H1 (cell line): ENCODE results near the gene MMAB. TPM values are rescaled to one million over a fixed set of nuclear protein-coding genes. Genes with fewer than 3 reads are reported as not detected.

Experiments
- CTCF ChIA-PET: fragments of 300-600 bp; sonication (Branson Sonifier 250); formaldehyde crosslinking; loops from one replicate; lab custom pipeline; 2021; ENCODE audit not compliant: partially characterized antibody; lab: Charles Lee
- POLR2A ChIA-PET: fragments of 300-600 bp; sonication (Branson Sonifier 250); formaldehyde crosslinking; loops from one replicate; lab custom pipeline; 2021; ENCODE audit warnings: inconsistent platforms; ENCODE audit not compliant: partially characterized antibody; lab: Charles Lee
- DNase-seq, 2 experiments: peaks; one replicate each; pipeline versions ENCODE4 v3.0.0 to v3.0.0-alpha.2; 2010 to 2022; ENCODE audit warnings: low spot score in 2 of 2, low read depth in 1 of 2, mixed read lengths in 1 of 2
- FAIRE-seq: peaks from 2 replicates; lab custom pipeline; 2011; peaks lifted over from hg19 to GRCh38; lab: Jason Lieb, UNC
- H2AFZ ChIP-seq: 2 replicates; pipeline ENCODE4 v1.8.1; 2012; ENCODE audit warnings: low read length, inconsistent platforms
- H2AK5ac ChIP-seq: 2 replicates; pipeline ENCODE4 v1.6.1; 2013; ENCODE audit warnings: low read depth, low read length
- H2BK120ac ChIP-seq: replicated peaks from 2 replicates; pipeline ENCODE3; 2013; ENCODE audit warnings: low read depth, low read length, inconsistent platforms
- H2BK12ac ChIP-seq: 2 replicates; pipeline ENCODE4 v1.6.1; 2013; ENCODE audit warnings: low read depth, low read length
- H2BK15ac ChIP-seq: 2 replicates; pipeline ENCODE4 v1.6.1; 2013; ENCODE audit warnings: low read length
- H2BK20ac ChIP-seq: 2 replicates; pipeline ENCODE4 v1.6.1; 2013; ENCODE audit warnings: low read length
- H2BK5ac ChIP-seq: 2 replicates; pipeline ENCODE4 v1.6.1; 2013; ENCODE audit warnings: low read depth, low read length
- H3K14ac ChIP-seq: 2 replicates; pipeline ENCODE4 v1.6.1; 2013; ENCODE audit warnings: inconsistent platforms; ENCODE audit not compliant: insufficient read length
- H3K18ac ChIP-seq: 2 replicates; pipeline ENCODE4 v1.6.1; 2013; ENCODE audit warnings: low read length; ENCODE audit errors: extremely low read depth
- H3K23ac ChIP-seq: 2 replicates; pipeline ENCODE4 v1.6.1; 2013; ENCODE audit warnings: inconsistent platforms; ENCODE audit not compliant: insufficient read length
- H3K23me2 ChIP-seq: 2 replicates; pipeline ENCODE4 v1.6.1; 2013; ENCODE audit warnings: low read depth, low read length
- H3K27ac ChIP-seq: 2 replicates; pipeline ENCODE4 v1.6.1; 2011; ENCODE audit warnings: low read depth, low read length, inconsistent platforms
- H3K27me3 ChIP-seq, 4 experiments: replicated peaks in 1 of 4; 1 replicate in 1 of 4; 2 replicates in 3 of 4; pipeline versions ENCODE4 v1.6.1 to v1.8.1; 2011 to 2013; ENCODE audit warnings: low read length in 3 of 4, mild to moderate bottlenecking in 3 of 4, inconsistent platforms in 2 of 4, mixed read lengths in 2 of 4, moderate library complexity in 1 of 4; ENCODE audit not compliant: control insufficient read depth in 3 of 4, insufficient read depth in 3 of 4; ENCODE audit errors: extremely low read depth in 1 of 4
- H3K36me3 ChIP-seq, 4 experiments: 2 replicates each; pipeline versions ENCODE4 v1.6.1 to v1.8.1; 2011 to 2013; ENCODE audit warnings: mild to moderate bottlenecking in 4 of 4, low read length in 3 of 4, moderate library complexity in 2 of 4, control low read depth in 1 of 4, inconsistent platforms in 1 of 4; ENCODE audit not compliant: insufficient read depth in 4 of 4, control insufficient read depth in 2 of 4
- H3K4ac ChIP-seq: replicated peaks from 2 replicates; pipeline ENCODE3; 2013; ENCODE audit warnings: low read length, low read depth, mixed read lengths, inconsistent platforms; ENCODE audit not compliant: insufficient read length
- H3K4me1 ChIP-seq, 4 experiments: replicated peaks in 1 of 4; 1 replicate in 1 of 4; 2 replicates in 3 of 4; pipeline versions ENCODE4 v1.6.1 to v1.8.1; 2011 to 2013; ENCODE audit warnings: low read length in 3 of 4, inconsistent platforms in 2 of 4, mixed read lengths in 1 of 4; ENCODE audit not compliant: insufficient read depth in 4 of 4, control insufficient read depth in 3 of 4
- H3K4me2 ChIP-seq, 2 experiments: 2 replicates each; pipeline versions ENCODE4 v1.6.1 to v1.8.1; 2011 to 2013; ENCODE audit warnings: low read depth in 2 of 2, low read length in 2 of 2, control low read depth in 1 of 2, inconsistent platforms in 1 of 2, mild to moderate bottlenecking in 1 of 2; ENCODE audit not compliant: insufficient read depth in 1 of 2
- H3K4me3 ChIP-seq, 4 experiments: fragments of 200-600, 300-600 bp in 1 of 4; sonication (generic), shearing (Covaris generic), sonication (Bioruptor Twin) in 1 of 4; 2 replicates each; pipeline versions ENCODE4 v1.5.1 to v1.8.1; 2011 to 2016; ENCODE audit warnings: low read length in 4 of 4, low read depth in 3 of 4, control low read depth in 2 of 4, inconsistent platforms in 2 of 4, mild to moderate bottlenecking in 2 of 4, mixed read lengths in 1 of 4, moderate library complexity in 1 of 4; ENCODE audit not compliant: insufficient read depth in 2 of 4; ENCODE audit errors: extremely low read depth in 1 of 4
- H3K56ac ChIP-seq: replicated peaks from 2 replicates; pipeline ENCODE3; 2013; ENCODE audit warnings: low read depth, mild to moderate bottlenecking, mixed read lengths, low read length, inconsistent platforms; ENCODE audit not compliant: insufficient read length
- H3K79me1 ChIP-seq: 2 replicates; pipeline ENCODE4 v1.6.1; 2013; ENCODE audit warnings: low read depth, low read length, control low read depth
- H3K79me2 ChIP-seq, 2 experiments: 2 replicates each; pipeline versions ENCODE4 v1.6.1 to v1.8.1; 2012 to 2013; ENCODE audit warnings: low read length in 2 of 2, mild to moderate bottlenecking in 2 of 2, inconsistent platforms in 1 of 2; ENCODE audit not compliant: insufficient read depth in 2 of 2, control insufficient read depth in 1 of 2
- H3K9ac ChIP-seq, 4 experiments: replicated peaks in 1 of 4; 1 replicate in 1 of 4; 2 replicates in 3 of 4; pipeline versions ENCODE4 v1.6.1 to v1.8.1; 2011 to 2013; ENCODE audit warnings: low read depth in 3 of 4, low read length in 3 of 4, control low read depth in 2 of 4, mild to moderate bottlenecking in 2 of 4, moderate library complexity in 2 of 4, inconsistent platforms in 1 of 4; ENCODE audit errors: extremely low read depth in 1 of 4
- H3K9me3 ChIP-seq, 2 experiments: 2 replicates each; pipeline versions ENCODE4 v1.6.1 to v1.8.1; 2012 to 2013; ENCODE audit warnings: mild to moderate bottlenecking in 2 of 2, moderate library complexity in 2 of 2, control low read depth in 1 of 2, inconsistent platforms in 1 of 2, low read depth in 1 of 2, low read length in 1 of 2, mixed read lengths in 1 of 2; ENCODE audit not compliant: insufficient read depth in 2 of 2
- H4K20me1 ChIP-seq, 2 experiments: replicated peaks in 1 of 2; 2 replicates each; pipeline versions ENCODE3 to v1.8.1; 2011 to 2013; ENCODE audit warnings: inconsistent platforms in 2 of 2, low read length in 2 of 2, mild to moderate bottlenecking in 1 of 2; ENCODE audit not compliant: insufficient read depth in 2 of 2, control insufficient read depth in 1 of 2
- H4K5ac ChIP-seq: 2 replicates; pipeline ENCODE4 v1.6.1; 2013; ENCODE audit warnings: low read length, low read depth, mixed read lengths, inconsistent platforms; ENCODE audit not compliant: insufficient read length
- H4K8ac ChIP-seq: 2 replicates; pipeline ENCODE4 v1.8.0; 2013; ENCODE audit warnings: mild to moderate bottlenecking, moderate library complexity, low read length, inconsistent platforms; ENCODE audit not compliant: insufficient read depth; ENCODE audit errors: extremely low read depth
- H4K91ac ChIP-seq: replicated peaks from 2 replicates; pipeline ENCODE3; 2013; ENCODE audit warnings: low read length, mixed read lengths, inconsistent platforms; ENCODE audit not compliant: insufficient read length
- BACH1 ChIP-seq: IDR thresholded peaks from 2 replicates; pipeline ENCODE4 v1.6.1; 2012; ENCODE audit warnings: low read length, improper control_type of control experiment
- CBX5 ChIP-seq: fragments of 300-800, 300-1000 bp; sonication (generic); IDR thresholded peaks from 2 replicates; pipeline ENCODE4 v1.7.1; 2016; ENCODE audit warnings: antibody characterized with exemption, low read length, low read depth
- KDM1A ChIP-seq: fragments of 200-600, 300-600 bp; sonication (generic); IDR thresholded peaks from 2 replicates; pipeline ENCODE4 v1.7.1; 2016; ENCODE audit warnings: mild to moderate bottlenecking, low read length, borderline replicate concordance
- POU5F1 ChIP-seq: IDR thresholded peaks from 2 replicates; pipeline ENCODE4 v1.6.1; 2011; ENCODE audit warnings: low read depth, mild to moderate bottlenecking, low read length, moderate library complexity
- SIRT6 ChIP-seq: IDR thresholded peaks from one replicate; pipeline ENCODE4 v1.7.1; 2012; ENCODE audit warnings: low read length, inconsistent platforms
- ZNF274 ChIP-seq: IDR thresholded peaks from 2 replicates; pipeline ENCODE4 v1.7.0; 2012; ENCODE audit warnings: low read length, borderline replicate concordance; ENCODE audit errors: extremely low read depth
- WGBS, 2 experiments: shearing (Covaris generic) in 1 of 2; methylation state at CpG; one replicate each; pipeline versions ENCODE4 v1.1.6 to v1.1.7; 2013 to 2015; ENCODE audit warnings: low lambda C conversion rate in 2 of 2, mixed read lengths in 2 of 2, inconsistent platforms in 1 of 2, low coverage in 1 of 2, missing lambda C conversion rate in 1 of 2; ENCODE audit not compliant: insufficient replicate concordance in 2 of 2, insufficient coverage in 1 of 2, insufficient read length in 1 of 2; ENCODE audit errors: extremely low coverage in 1 of 2, missing lambda C conversion rate in 1 of 2; 5-methylcytosine and 5-hydroxymethylcytosine counted together
- polyA plus RNA-seq, 7 experiments: library from polyadenylated mRNA; depleted of rRNA in 3 of 7; stranded (reverse) in 5 of 7; unstranded in 2 of 7; fragments of >200 nt in 5 of 7; fragments of 200-250 nt in 2 of 7; gene quantifications; 1 replicate in 5 of 7; 2 replicates in 1 of 7; 4 replicates in 1 of 7; pipeline versions ENCODE4 v1.2.1 to v1.2.3, GENCODE V29; 2011 to 2013; ENCODE audit warnings: missing spikeins in 2 of 7, mixed read lengths in 2 of 7
- total RNA-seq: library from RNA; stranded (reverse); fragmentation: NEBNext Ultra II Directional; extraction: Animal tissue kit (Norgen Biotek cat#: 25700); gene quantifications from 2 replicates; pipeline ENCODE4 v1.2.1, GENCODE V29; 2021

The MMAB gene
- total and polyA plus RNA-seq, 2 of the 8 experiments (the other 6 are each of a cell fraction or from before 2014, with no cell fraction given) = 12.9 to 18.5 TPM

GRCh38 chr12:109554761-109555160, 18.5 kb downstream of the MMAB start:
- Histone ChIP-seq H2BK20ac (no peak overlapping the region), H3K23me2 (no peaks in the 10 kb centered on the region), H3K4me2 (no peak overlapping the region), H3K4me3 (no peak overlapping the region), H2AFZ (no peak overlapping the region), H2BK15ac (no peak overlapping the region), H2BK12ac (no peak overlapping the region), H4K91ac (no peak overlapping the region), H3K36me3 (no peaks in the 10 kb centered on the region; a peak in 1 of 8 replicates), H2BK120ac (no peak overlapping the region), H3K56ac (no peak overlapping the region), H3K27ac (no peak overlapping the region), H2BK5ac (no peak overlapping the region), H4K20me1 (peaks cover 0 to 2% of the 10 kb centered on the region in 2 experiments), H3K14ac (no peak overlapping the region), H3K27me3 (no peaks in the 10 kb centered on the region; a peak in 2 of 7 replicates), H3K79me2 (no peaks in the 10 kb centered on the region), H3K4ac (no peak overlapping the region), H2AK5ac (no peak overlapping the region), H3K18ac (no peak overlapping the region), H4K8ac (no peak overlapping the region), H3K4me1 (peaks cover 0 to 4% (median 0%) of the 10 kb centered on the region in 4 experiments; a peak in 2 of 7 replicates), H4K5ac (no peak overlapping the region), H3K9ac (no peak overlapping the region), H3K79me1 (no peaks in the 10 kb centered on the region), H3K23ac (no peak overlapping the region), H3K9me3 (no peaks in the 10 kb centered on the region)
- no peak for DNase-seq
- CTCF ChIA-PET = interaction anchor here (0.7 to 4.9 kb wide), 4 partner anchors 16 to 37 kb away, joined by 3 to 25 read pairs (median 3); no protein-coding TSS in a partner anchor
- no peak for FAIRE-seq
- TF ChIP-seq CBX5 = no peak
- no peak for TF ChIP-seq ZNF274
- no peak for TF ChIP-seq POU5F1
- TF ChIP-seq SIRT6 = no peak
- no peak for TF ChIP-seq KDM1A
- no peak for TF ChIP-seq BACH1
- POLR2A ChIA-PET = interaction anchor here (0.6 to 1.7 kb wide), 2 partner anchors 9 to 18 kb away, joined by 3 to 4 read pairs; no protein-coding TSS in a partner anchor
- 87% methylated on average over 6 of the region's 6 CpGs; no CpG with 5 or more reads in 1 of the 2 experiments for WGBS, 2 experiments
